Panc1 (cell line): ENCODE measurements around the gene CDH8.

Experiments
- POLR2AphosphoS5 ChIP-seq: IDR thresholded peaks from 2 replicates; pipeline ENCODE4 v1.6.1; 2012; ENCODE audit warnings: mild to moderate bottlenecking, low read depth, low read length, moderate library complexity
- SIN3A ChIP-seq: IDR thresholded peaks from 2 replicates; pipeline ENCODE4 v1.6.1; 2012; ENCODE audit warnings: low read depth, mild to moderate bottlenecking, low read length, moderate library complexity, borderline replicate concordance; ENCODE audit not compliant: insufficient read depth
- TF ChIP-seq, protein P1 (sequence below), 2 experiments: IDR thresholded peaks; 2 replicates each; pipeline ENCODE4 v1.6.1; 2011 to 2012; ENCODE audit warnings: low read depth in 2 of 2, control low read depth in 1 of 2, low read length in 1 of 2, mild to moderate bottlenecking in 1 of 2, moderate library complexity in 1 of 2; ENCODE audit not compliant: insufficient read depth in 1 of 2
- TF ChIP-seq, protein P2 (sequence below): fragments of 450-650 bp; IDR thresholded peaks from 2 replicates; pipeline ENCODE4 v1.5.1; 2017; ENCODE audit warnings: mild to moderate bottlenecking

DNA sequence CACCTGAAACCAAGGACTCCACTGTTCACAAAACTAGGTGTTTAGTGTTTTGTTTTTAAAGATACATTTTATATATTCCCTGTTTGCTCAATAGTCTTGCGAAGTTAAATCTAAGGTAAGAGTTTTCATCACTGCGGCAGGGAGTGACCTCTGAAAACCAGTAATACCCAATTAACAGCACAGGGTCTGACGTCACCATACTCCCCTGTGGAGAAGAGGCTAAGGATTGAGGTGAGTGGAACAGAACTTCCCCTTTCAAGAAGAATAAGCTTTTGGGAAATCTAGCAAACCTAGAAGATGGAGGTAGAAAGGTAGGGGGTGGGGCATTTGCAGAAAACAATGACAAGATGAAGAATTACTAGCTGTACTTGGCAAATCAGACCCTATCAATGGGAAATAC is 120.7 kb downstream of the CDH8 start:
- TF ChIP-seq POLR2AphosphoS5 = no peak
- TF ChIP-seq, protein P1, sequence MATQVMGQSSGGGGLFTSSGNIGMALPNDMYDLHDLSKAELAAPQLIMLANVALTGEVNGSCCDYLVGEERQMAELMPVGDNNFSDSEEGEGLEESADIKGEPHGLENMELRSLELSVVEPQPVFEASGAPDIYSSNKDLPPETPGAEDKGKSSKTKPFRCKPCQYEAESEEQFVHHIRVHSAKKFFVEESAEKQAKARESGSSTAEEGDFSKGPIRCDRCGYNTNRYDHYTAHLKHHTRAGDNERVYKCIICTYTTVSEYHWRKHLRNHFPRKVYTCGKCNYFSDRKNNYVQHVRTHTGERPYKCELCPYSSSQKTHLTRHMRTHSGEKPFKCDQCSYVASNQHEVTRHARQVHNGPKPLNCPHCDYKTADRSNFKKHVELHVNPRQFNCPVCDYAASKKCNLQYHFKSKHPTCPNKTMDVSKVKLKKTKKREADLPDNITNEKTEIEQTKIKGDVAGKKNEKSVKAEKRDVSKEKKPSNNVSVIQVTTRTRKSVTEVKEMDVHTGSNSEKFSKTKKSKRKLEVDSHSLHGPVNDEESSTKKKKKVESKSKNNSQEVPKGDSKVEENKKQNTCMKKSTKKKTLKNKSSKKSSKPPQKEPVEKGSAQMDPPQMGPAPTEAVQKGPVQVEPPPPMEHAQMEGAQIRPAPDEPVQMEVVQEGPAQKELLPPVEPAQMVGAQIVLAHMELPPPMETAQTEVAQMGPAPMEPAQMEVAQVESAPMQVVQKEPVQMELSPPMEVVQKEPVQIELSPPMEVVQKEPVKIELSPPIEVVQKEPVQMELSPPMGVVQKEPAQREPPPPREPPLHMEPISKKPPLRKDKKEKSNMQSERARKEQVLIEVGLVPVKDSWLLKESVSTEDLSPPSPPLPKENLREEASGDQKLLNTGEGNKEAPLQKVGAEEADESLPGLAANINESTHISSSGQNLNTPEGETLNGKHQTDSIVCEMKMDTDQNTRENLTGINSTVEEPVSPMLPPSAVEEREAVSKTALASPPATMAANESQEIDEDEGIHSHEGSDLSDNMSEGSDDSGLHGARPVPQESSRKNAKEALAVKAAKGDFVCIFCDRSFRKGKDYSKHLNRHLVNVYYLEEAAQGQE (IDR thresholded peaks at IDR 0.05; ENCODE audit: insufficient read depth in 1 of 2, low read depth in 2 of 2, low read length in 1 of 2) = no peak
- TF ChIP-seq, protein P2, sequence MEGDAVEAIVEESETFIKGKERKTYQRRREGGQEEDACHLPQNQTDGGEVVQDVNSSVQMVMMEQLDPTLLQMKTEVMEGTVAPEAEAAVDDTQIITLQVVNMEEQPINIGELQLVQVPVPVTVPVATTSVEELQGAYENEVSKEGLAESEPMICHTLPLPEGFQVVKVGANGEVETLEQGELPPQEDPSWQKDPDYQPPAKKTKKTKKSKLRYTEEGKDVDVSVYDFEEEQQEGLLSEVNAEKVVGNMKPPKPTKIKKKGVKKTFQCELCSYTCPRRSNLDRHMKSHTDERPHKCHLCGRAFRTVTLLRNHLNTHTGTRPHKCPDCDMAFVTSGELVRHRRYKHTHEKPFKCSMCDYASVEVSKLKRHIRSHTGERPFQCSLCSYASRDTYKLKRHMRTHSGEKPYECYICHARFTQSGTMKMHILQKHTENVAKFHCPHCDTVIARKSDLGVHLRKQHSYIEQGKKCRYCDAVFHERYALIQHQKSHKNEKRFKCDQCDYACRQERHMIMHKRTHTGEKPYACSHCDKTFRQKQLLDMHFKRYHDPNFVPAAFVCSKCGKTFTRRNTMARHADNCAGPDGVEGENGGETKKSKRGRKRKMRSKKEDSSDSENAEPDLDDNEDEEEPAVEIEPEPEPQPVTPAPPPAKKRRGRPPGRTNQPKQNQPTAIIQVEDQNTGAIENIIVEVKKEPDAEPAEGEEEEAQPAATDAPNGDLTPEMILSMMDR = no peak
- no peak for TF ChIP-seq SIN3A
